Ovary (tissue), 3 donors: ENCODE measurements around the gene LAMP2.
"Not testable (repeated sequence)": the region's sequence is repeated elsewhere in the genome, so short reads cannot be mapped to it uniquely, and the experiment has no call there.

Experiments
- CTCF ChIP-seq, 3 donors: fragments of 450-650 bp in 2 of 3; fragments of 200-600 bp in 1 of 3; IDR thresholded peaks; one replicate each; pipeline versions ENCODE4 v1.5.1 to v1.8.0; 2016 to 2022; ENCODE audit warnings: antibody characterized with exemption in 3 of 3, mild to moderate bottlenecking in 1 of 3
- POLR2A ChIP-seq: fragments of 450-650 bp; IDR thresholded peaks from one replicate; pipeline ENCODE4 v1.6.1; 2017; ENCODE audit warnings: antibody characterized with exemption, mild to moderate bottlenecking, moderate library complexity
- donor health status: DM: no; HTN: no; CAD: no.

GRCh38 chrX:120490119-120490518 is 21.0 kb upstream of the LAMP2 start:
- not testable (repeated sequence) for TF ChIP-seq CTCF (IDR thresholded peaks at IDR 0.05); POLR2A
